Panc1 (cell line): ENCODE measurements around the gene KIZ. TPM values are rescaled to one million over a fixed set of nuclear protein-coding genes. Genes with fewer than 3 reads are reported as not detected.

ENCODE experiments used
- ATAC-seq: fragments of 200-7000 bp; cut with Tn5 transposase; 2 replicates; pipeline ENCODE4 v1.9.1; 2020; ENCODE audit warnings: mild to moderate bottlenecking, moderate library complexity
- BruUV-seq: library from RNA; stranded (reverse); fragments of 400-500 nt; replicated peaks from 2 replicates; lab custom pipeline; 2021; lab: Mats Ljungman, UMichigan
- CTCF ChIA-PET: fragments of 300-600 bp; sonication (Branson Sonifier 250); formaldehyde crosslinking; loops from one replicate; lab custom pipeline; 2022; ENCODE audit warnings: antibody characterized with exemption; lab: Charles Lee
- POLR2A ChIA-PET: fragments of 300-600 bp; sonication (Branson Sonifier 250); formaldehyde crosslinking; loops from one replicate; lab custom pipeline; 2022; ENCODE audit warnings: antibody characterized with exemption; lab: Charles Lee
- DNase-seq: peaks from one replicate; pipeline ENCODE4 v3.0.0-alpha.2; 2010; ENCODE audit warnings: low read depth, low spot score
- H3K27ac ChIP-seq: 2 replicates; pipeline ENCODE4 v1.5.1; 2011; ENCODE audit warnings: mild to moderate bottlenecking, low read length, inconsistent platforms
- H3K27me3 ChIP-seq: fragments of 200-500 bp; sonication (Bioruptor generic); 2 replicates; pipeline ENCODE4 v1.6.0; 2014; ENCODE audit warnings: low read length, inconsistent platforms; ENCODE audit not compliant: control insufficient read depth, insufficient read depth
- H3K36me3 ChIP-seq: fragments of 200-500 bp; sonication (Bioruptor generic); 2 replicates; pipeline ENCODE4 v1.5.1; 2014; ENCODE audit warnings: inconsistent platforms, mild to moderate bottlenecking, low read length, moderate library complexity; ENCODE audit not compliant: control insufficient read depth, insufficient read depth
- H3K4me1 ChIP-seq: 2 replicates; pipeline ENCODE4 v1.5.1; 2011; ENCODE audit warnings: inconsistent platforms, mild to moderate bottlenecking, low read length, moderate library complexity; ENCODE audit not compliant: control insufficient read depth, insufficient read depth
- H3K4me3 ChIP-seq, 2 experiments: 2 replicates each; pipeline ENCODE4 v1.5.1; 2011 to 2012; ENCODE audit warnings: low read depth in 2 of 2, low read length in 2 of 2, mild to moderate bottlenecking in 2 of 2, inconsistent platforms in 1 of 2, moderate library complexity in 1 of 2
- H3K9me3 ChIP-seq: fragments of 200-500 bp; sonication (Bioruptor generic); 2 replicates; pipeline ENCODE4 v1.5.1; 2014; ENCODE audit warnings: low read depth, mild to moderate bottlenecking, inconsistent platforms, low read length, moderate library complexity; ENCODE audit not compliant: control insufficient read depth, insufficient read depth
- CTCF ChIP-seq: fragments of 450-650 bp; IDR thresholded peaks from 2 replicates; pipeline ENCODE4 v1.5.1; 2017; ENCODE audit warnings: mild to moderate bottlenecking
- POLR2AphosphoS5 ChIP-seq: IDR thresholded peaks from 2 replicates; pipeline ENCODE4 v1.6.1; 2012; ENCODE audit warnings: mild to moderate bottlenecking, low read depth, low read length, moderate library complexity
- REST ChIP-seq, 2 experiments: IDR thresholded peaks; 2 replicates each; pipeline ENCODE4 v1.6.1; 2011 to 2012; ENCODE audit warnings: low read depth in 2 of 2, control low read depth in 1 of 2, low read length in 1 of 2, mild to moderate bottlenecking in 1 of 2, moderate library complexity in 1 of 2; ENCODE audit not compliant: insufficient read depth in 1 of 2
- SIN3A ChIP-seq: IDR thresholded peaks from 2 replicates; pipeline ENCODE4 v1.6.1; 2012; ENCODE audit warnings: low read depth, mild to moderate bottlenecking, low read length, moderate library complexity, borderline replicate concordance; ENCODE audit not compliant: insufficient read depth
- TCF7L2 ChIP-seq: IDR thresholded peaks from 2 replicates; pipeline ENCODE4 v1.6.1; 2011; ENCODE audit warnings: mild to moderate bottlenecking, low read depth, low read length, inconsistent platforms
- in situ Hi-C: cut with HindIII; loops from 2 replicates; pipeline ENCODE4 v1.10.0; 2016; ENCODE audit warnings: low sequenced_read_pairs, low pct_unique_long_range_greater_than_20kb
- intact Hi-C: fragments of 100-400 bp; cut with micrococcal nuclease; formaldehyde crosslinking; loops from one replicate; pipeline ENCODE4 v1.10.0; 2022; ENCODE audit not compliant: unreplicated experiment
- total RNA-seq: library from RNA; stranded (reverse); gene quantifications from one replicate; pipeline ENCODE4 v1.2.1, GENCODE V29; 2021; ENCODE audit not compliant: unreplicated experiment

KIZ gene
- total RNA-seq, 1 experiment from 2014 or later: 6.5 TPM

- TF ChIP-seq REST (IDR thresholded peaks at IDR 0.05; ENCODE audit: insufficient read depth in 1 of 2, low read depth in 2 of 2, low read length in 1 of 2) (peak; percentile 54 to 78; a peak in 3 of 4 replicates), TCF7L2 (no peak)
- CTCF ChIA-PET: no interaction called here
- POLR2A ChIA-PET: no interaction called here
- no peaks in the 10 kb centered on the region for H3K4me1 ChIP-seq
- intact Hi-C loops (no loop called here), in situ Hi-C loops (no loop called here)
- H3K27ac ChIP-seq: no peak overlapping the region
- peaks cover 3% of the 10 kb centered on the region; the same call in 1 of the 2 replicates for H3K27me3 ChIP-seq
- no peaks in the 10 kb centered on the region for H3K9me3 ChIP-seq
- no TSS peak for BruUV-seq
- no peaks in the 10 kb centered on the region for H3K36me3 ChIP-seq
- ATAC-seq (peak; percentile 80), DNase-seq (no peak)
- H3K4me3 ChIP-seq: peak overlapping the region; percentile 19 to 33
Measured at GRCh38 chr20:21102603-21103311, 23.1 kb upstream of the KIZ start.

- TF ChIP-seq SIN3A (no peak), POLR2AphosphoS5 (no peak), TCF7L2 (no peak), REST (IDR thresholded peaks at IDR 0.05; ENCODE audit: insufficient read depth in 1 of 2, low read depth in 2 of 2, low read length in 1 of 2) (no peak), CTCF (no peak)
- Histone ChIP-seq H3K36me3 (no peaks in the 10 kb centered on the region), H3K4me3 (no peak overlapping the region), H3K4me1 (no peaks in the 10 kb centered on the region), H3K27me3 (peaks cover 2% of the 10 kb centered on the region; the same call in 1 of the 2 replicates), H3K27ac (no peak overlapping the region), H3K9me3 (no peaks in the 10 kb centered on the region)
- in situ Hi-C loops: no loop called here
- BruUV-seq: no TSS peak
- ATAC-seq: no peak
- ChIA-PET CTCF (no interaction called here), POLR2A (no interaction called here)
- DNase-seq: no peak
- intact Hi-C loops: no loop called here
Measured at GRCh38 chr20:21103582-21104465, 22.1 kb upstream of the KIZ start.
